GM12891 (cell line): ENCODE data around the gene SMC3.
A peak's percentile ranks its signal among the peaks of the same experiment; 100 is the strongest.

Experiments
- DNase-seq: peaks from one replicate; pipeline ENCODE4 v3.0.0; 2011; ENCODE audit warnings: low spot score; ENCODE audit not compliant: insufficient read length
- FAIRE-seq: peaks from 2 replicates; lab custom pipeline; 2011; peaks lifted over from hg19 to GRCh38; lab: Jason Lieb, UNC
- PAX5 ChIP-seq: IDR thresholded peaks from 2 replicates; pipeline ENCODE4 v1.6.1; 2011; ENCODE audit warnings: low read length, moderate library complexity, mild to moderate bottlenecking; ENCODE audit not compliant: insufficient read depth, severe bottlenecking
- POLR2A ChIP-seq: IDR thresholded peaks from 2 replicates; pipeline ENCODE4 v1.6.1; 2011; ENCODE audit warnings: low read depth, low read length, control low read depth
- POLR2AphosphoS5 ChIP-seq: IDR thresholded peaks from 2 replicates; pipeline ENCODE4 v1.6.1; 2011; ENCODE audit warnings: low read depth, low read length, control low read depth
- POU2F2 ChIP-seq: IDR thresholded peaks from 2 replicates; pipeline ENCODE4 v1.6.1; 2011; ENCODE audit warnings: low read depth, mild to moderate bottlenecking, control low read depth, low read length, moderate library complexity
- SPI1 ChIP-seq: IDR thresholded peaks from 2 replicates; pipeline ENCODE4 v1.6.1; 2011; ENCODE audit warnings: low read depth, low read length, control low read depth
- TAF1 ChIP-seq: IDR thresholded peaks from 2 replicates; pipeline ENCODE4 v1.6.1; 2011; ENCODE audit warnings: low read depth, low read length, control low read depth

Gene SMC3

DNA sequence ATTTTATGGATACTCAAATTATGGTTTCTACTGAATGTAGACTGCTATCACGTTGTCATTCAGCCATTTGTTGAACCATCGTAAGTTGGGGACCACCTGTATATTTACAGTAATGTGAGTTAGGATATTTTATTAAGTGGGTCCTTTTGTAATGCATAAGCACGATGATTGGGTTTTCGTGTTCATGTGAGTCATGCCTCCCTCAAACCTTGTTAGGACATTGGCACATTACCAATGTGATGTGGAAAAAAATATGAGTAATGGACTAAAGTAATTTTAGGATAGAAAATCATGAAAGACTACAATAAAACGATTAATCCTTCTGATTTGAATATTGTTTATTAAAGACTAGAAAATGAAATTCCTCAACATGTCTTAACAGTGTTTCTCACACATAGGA lies 8.7 kb downstream of the SMC3 start:
- no peak for DNase-seq
- no peak for TF ChIP-seq POLR2A
- no peak for TF ChIP-seq SPI1
- TF ChIP-seq POLR2AphosphoS5: no peak
- no peak for TF ChIP-seq POU2F2
- no peak for TF ChIP-seq PAX5
- TF ChIP-seq TAF1: no peak
- FAIRE-seq: no peak

DNA sequence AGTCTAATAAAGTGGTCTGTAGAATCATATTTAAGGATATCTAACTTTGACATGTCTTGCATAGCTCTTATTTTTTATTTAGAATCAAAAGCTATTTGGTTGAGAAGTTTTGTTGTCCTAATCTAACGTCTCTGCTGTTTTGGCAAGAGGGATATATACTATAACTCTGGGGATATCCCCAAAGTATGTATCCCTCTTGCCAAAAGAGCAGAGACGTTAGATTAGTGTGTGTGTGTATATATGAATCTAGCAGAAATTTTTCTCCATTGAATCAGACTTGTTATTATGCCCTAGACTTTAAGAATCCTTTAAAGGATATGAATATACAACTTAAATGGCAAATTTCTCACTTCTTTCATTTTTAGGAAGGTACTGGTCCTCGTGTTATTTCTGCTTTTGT lies 9.6 kb downstream of the SMC3 start:
- no peak for TF ChIP-seq PAX5
- no peak for TF ChIP-seq POU2F2
- no peak for TF ChIP-seq SPI1
- no peak for TF ChIP-seq POLR2AphosphoS5
- no peak for TF ChIP-seq TAF1
- TF ChIP-seq POLR2A: no peak
- DNase-seq (no peak), FAIRE-seq (no peak)

GRCh38 chr10:110584006-110584405 lies 16.5 kb downstream of the SMC3 start:
- FAIRE-seq: no peak
- TF ChIP-seq TAF1: no peak
- TF ChIP-seq SPI1: no peak
- TF ChIP-seq PAX5: no peak
- no peak for TF ChIP-seq POLR2A
- TF ChIP-seq POU2F2: no peak
- TF ChIP-seq POLR2AphosphoS5: no peak

GRCh38 chr10:110591760-110592159 lies 24.3 kb downstream of the SMC3 start:
- DNase-seq: no peak
- FAIRE-seq: peak; percentile 9
- TF ChIP-seq SPI1: no peak
- no peak for TF ChIP-seq PAX5
- no peak for TF ChIP-seq TAF1
- no peak for TF ChIP-seq POLR2AphosphoS5
- no peak for TF ChIP-seq POU2F2
- no peak for TF ChIP-seq POLR2A

More at GRCh38 chr10:110584006-110584405, 16.5 kb downstream of the SMC3 start:
- no peak for DNase-seq

DNA sequence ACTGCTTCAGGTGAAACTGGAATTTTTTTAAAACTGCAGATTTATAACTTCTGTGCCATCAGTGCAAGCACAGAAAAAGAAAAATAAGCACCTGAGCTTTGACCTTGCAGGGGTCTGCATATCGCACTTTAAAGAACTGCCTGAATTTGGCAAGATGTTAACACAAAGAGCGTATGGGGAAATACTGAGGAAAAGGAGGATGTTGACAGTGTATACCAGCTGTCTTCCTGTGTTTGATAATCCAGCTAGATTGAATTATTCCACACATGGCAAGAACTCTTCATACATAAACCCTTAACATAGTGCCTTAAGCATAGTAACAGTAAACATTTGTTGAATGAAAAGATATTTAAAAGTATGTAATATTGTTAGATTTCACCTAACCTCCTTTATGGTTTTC lies 30.0 kb downstream of the SMC3 start:
- FAIRE-seq: no peak
- TF ChIP-seq TAF1: no peak
- no peak for TF ChIP-seq POLR2A
- no peak for TF ChIP-seq POU2F2
- no peak for TF ChIP-seq PAX5
- no peak for TF ChIP-seq POLR2AphosphoS5
- TF ChIP-seq SPI1: no peak
- no peak for DNase-seq

DNA sequence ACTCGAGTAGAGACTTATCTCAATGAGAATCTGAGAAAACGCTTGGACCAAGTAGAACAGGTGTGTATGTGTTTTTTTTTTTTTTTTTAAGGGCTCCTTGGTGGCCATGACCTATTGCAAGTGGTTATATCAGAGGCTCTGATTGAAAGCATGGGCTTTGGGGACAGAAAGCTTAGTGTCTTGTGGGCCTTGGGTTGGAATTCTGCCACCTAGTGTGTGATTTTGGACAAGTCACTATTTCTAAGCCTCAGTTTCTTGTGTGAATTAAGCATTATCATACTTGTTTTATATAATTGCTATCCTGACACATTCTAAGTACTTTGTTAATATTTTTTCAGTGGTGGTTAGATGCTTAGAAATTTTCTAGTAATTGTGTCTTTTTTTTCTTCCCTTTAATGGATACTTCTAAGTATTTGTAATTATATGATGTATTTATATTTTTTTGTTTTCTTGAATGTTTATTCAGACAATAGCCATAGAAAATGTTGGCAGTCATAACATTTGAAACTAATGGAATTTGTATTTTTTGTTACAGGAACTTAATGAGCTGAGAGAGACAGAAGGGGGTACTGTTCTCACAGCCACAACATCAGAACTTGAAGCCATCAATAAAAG lies 33.1 kb downstream of the SMC3 start:
- FAIRE-seq: no peak

DNA sequence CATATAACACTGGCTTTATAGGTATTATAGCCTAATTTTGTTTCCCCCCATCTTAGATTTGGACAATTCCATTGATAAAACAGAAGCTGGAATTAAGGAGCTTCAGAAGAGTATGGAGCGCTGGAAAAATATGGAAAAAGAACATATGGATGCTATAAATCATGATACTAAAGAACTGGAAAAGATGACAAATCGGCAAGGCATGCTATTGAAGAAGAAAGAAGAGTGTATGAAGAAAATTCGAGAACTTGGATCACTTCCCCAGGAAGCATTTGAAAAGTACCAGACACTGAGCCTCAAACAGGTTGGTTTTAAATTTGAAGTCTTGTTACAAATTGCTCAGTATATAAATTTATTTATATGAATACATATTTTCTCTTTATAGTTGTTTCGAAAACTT lies 34.1 kb downstream of the SMC3 start:
- DNase-seq (no peak), FAIRE-seq (no peak)
- no peak for TF ChIP-seq PAX5
- TF ChIP-seq SPI1: no peak
- TF ChIP-seq TAF1: no peak
- TF ChIP-seq POLR2A: no peak
- no peak for TF ChIP-seq POLR2AphosphoS5
- no peak for TF ChIP-seq POU2F2

More for the DNA sequence above, 33.1 kb downstream of the SMC3 start:
- TF ChIP-seq SPI1: no peak
- TF ChIP-seq POU2F2: no peak
- no peak for DNase-seq

DNA sequence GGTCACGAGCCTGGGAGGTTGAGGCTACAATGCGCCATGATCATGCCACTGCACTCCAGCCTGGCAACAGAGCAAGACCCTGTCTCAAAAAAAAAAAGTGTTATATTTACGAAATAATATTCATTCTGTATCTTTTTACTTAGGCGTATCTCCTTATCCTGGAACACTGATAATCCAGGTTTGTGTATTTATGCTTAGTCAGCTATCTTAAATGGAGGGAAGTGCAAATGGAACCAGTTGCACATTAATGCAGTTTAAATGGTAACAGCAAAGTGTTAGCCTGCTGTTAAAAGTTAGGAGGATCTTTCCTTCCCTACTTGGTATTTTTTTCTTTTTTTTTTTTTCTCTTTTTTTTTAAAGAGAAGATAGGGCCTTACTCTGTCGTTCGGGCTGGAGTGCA lies 40.6 kb downstream of the SMC3 start:
- DNase-seq (no peak), FAIRE-seq (no peak)
- TF ChIP-seq POU2F2: no peak
- TF ChIP-seq PAX5: no peak
- TF ChIP-seq SPI1: no peak
- TF ChIP-seq POLR2AphosphoS5: no peak
- no peak for TF ChIP-seq POLR2A
- TF ChIP-seq TAF1: no peak

- no peak for FAIRE-seq
Observed at GRCh38 chr10:110609605-110610004, 42.1 kb downstream of the SMC3 start.

More at GRCh38 chr10:110609605-110610004, 42.1 kb downstream of the SMC3 start:
- no peak for DNase-seq
- TF ChIP-seq POU2F2 (no peak), POLR2AphosphoS5 (no peak), SPI1 (no peak), TAF1 (no peak), PAX5 (no peak), POLR2A (no peak)
